Measurements from ENCODE around the gene PACRGL.

GRCh38 chr4:20676501-20677197 lies 23.6 kb upstream of the PACRGL start:
- no peak for TF ChIP-seq GATA2 (IDR thresholded peaks at IDR 0.05; ENCODE audit: low read depth, low read length)
- no peak for TF ChIP-seq GATA3 (IDR thresholded peaks at IDR 0.05; ENCODE audit: low read depth, low read length)
